GM20431 (cell line): ENCODE measurements around the gene IFI27L2.
"Not testable (repeated sequence)": the region's sequence is repeated elsewhere in the genome, so short reads cannot be mapped to it uniquely, and the experiment has no call there.

Experiments used
- in situ Hi-C: fragments of 300-500 bp; cut with MseI, MboI; formaldehyde crosslinking; loops from one replicate; pipeline ENCODE4 v1.15.0; 2020; ENCODE audit warnings: low sequenced_read_pairs; ENCODE audit not compliant: unreplicated experiment

Gene IFI27L2, protein sequence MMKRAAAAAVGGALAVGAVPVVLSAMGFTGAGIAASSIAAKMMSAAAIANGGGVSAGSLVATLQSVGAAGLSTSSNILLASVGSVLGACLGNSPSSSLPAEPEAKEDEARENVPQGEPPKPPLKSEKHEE

DNA sequence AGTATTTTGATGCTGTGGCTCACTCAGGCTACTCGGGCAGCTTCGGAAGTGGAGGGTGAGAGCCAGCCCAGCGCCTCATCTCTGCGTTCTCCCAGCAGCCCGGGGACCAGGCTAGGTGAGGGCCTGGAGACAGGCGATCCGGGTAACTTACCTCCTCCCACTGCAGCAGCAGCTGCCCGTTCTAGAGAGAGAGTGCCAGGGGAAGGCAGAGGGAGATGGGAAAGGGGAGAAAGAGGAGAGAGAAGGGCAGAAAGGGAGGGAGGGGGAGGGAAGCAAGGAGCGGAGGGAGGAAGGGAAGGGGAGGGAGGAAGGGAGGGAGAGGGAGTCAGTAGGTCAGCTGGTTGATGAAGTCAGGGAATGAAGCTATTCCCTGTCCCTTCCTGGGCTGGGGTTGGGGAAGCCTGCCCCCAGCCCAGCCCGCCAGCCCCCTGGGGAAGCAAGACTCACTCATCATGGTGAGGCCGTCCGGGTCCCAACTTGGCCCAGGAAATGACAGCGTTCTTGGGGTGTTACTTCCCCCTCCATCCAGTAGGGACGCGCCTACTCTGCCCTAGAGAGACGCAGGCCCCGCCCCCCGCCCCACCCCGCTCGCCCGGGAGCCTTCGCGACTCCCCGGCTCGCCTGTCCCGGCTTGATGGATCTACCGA lies at the start of gene IFI27L2:
IFI27L2 (minus strand) TSS at position 494 of the 647 bp plus-strand sequence; CDS start at position 454, 40 bp downstream.
- in situ Hi-C loops = no loop called here

DNA sequence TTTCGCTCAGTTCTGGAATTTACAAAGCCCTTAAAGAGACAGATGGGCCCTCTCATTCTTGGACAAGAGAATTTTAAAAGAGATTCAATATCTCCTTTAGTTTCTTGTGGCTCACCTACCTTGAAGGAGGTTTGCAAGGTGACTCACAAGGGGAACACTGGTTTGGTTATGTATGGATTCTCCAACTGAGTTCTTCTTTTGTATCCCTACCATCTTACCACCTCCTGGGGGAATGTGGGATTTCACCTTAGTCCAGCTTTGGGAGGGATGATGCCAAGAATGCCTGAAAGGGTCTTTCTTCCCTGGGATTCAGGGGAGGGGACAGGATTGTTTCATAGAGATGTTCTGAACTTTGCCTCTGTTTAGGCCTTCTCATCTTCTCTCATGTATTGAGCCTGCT lies 48.4 kb upstream of the IFI27L2 start:
- in situ Hi-C loops = no loop called here

DNA sequence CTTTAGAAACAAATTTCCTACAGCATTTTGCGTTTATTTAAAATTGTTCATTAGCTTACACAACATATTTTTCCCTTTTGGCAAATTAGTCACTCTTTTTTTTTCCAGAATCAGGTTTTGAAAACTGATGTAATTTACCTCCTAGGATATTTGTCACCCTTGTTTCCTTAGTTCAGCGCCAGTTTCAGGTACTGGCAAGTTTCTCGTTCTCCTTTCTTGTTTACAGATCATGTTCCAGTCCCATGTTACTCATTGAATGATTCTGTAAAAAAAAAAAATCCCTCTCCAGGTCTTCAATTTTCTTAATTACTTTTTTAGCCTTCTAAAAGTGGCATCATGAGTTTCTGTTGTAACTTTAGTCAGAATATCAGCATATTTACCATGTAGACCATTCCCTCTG lies 47.4 kb upstream of the IFI27L2 start:
- in situ Hi-C loops = no loop called here

DNA sequence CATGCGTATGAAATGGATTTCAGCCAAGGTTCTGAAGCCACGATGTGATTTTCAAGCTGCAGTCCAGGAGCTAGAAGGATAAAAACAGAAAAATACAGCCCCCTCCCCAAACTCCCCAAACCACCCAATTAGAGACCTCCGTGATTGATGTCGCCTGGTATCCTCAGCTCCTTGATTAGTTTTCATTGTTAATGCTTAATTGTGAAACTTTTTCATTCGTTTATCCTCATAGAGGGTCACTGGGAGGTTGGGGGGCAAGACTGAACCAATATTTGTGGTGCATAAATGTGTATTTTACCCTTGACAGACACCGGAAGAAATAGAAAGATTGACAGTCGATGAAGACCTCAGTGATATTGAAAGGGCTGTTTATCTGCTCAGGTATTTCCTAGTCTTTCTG lies 46.3 kb upstream of the IFI27L2 start:
- in situ Hi-C loops = no loop called here

DNA sequence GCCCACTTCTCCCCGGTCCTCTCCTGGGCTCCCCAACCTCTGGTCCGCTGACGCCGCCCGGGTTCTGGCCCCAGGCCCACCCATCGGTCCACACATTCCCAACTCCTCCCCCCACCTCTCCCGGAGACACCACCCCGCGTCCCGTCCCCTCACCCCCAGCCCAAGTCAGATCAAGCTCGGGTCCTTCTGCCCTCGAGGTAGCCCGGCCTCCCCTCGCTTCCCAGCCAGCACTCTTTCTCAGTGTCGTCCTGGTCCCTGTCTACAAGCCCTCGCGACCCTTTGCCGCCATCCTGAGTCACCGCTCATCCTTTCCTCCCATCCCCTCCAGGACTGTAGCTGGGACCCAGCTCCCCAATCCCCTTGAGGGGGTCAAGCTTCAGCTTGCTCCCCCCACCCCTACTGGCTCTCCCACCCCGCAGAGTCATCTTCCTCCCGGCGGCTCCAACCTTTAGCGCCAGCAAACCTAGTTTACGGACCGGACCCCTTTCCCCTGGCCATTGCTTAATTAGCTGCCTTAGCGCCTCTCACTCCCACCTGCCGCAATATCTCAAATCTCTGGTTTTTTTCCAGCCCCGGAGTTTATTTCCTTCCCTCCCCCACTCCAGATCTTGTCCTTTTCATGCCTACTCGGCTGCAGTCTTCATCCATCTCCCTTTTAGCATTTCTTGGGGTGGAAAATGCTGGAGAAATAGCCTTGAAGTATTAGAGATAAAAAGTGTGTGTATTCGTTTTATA lies 45.8 kb upstream of the IFI27L2 start:
- in situ Hi-C loops = no loop called here

DNA sequence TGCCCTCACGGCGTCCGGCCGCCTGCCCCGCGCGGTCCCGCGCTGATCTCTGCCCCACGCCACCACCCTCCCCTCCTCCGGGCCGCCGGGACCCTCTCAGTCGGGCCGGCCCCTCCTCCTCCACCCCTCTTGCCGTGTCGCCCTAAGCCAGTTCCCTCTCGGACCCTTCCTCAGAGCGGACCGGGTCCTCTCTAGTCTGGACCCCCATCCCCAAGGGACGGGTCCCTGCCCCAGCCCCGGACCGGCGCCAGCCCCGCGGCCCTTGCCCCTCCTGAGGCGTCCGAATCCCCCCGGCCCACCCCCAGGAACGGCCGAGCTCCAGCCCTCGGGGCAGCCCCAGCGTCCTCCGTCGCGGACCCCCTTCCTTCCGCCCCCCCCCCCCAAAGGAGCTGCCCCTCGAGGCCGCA lies 45.2 kb upstream of the IFI27L2 start:
- in situ Hi-C loops = no loop called here

DNA sequence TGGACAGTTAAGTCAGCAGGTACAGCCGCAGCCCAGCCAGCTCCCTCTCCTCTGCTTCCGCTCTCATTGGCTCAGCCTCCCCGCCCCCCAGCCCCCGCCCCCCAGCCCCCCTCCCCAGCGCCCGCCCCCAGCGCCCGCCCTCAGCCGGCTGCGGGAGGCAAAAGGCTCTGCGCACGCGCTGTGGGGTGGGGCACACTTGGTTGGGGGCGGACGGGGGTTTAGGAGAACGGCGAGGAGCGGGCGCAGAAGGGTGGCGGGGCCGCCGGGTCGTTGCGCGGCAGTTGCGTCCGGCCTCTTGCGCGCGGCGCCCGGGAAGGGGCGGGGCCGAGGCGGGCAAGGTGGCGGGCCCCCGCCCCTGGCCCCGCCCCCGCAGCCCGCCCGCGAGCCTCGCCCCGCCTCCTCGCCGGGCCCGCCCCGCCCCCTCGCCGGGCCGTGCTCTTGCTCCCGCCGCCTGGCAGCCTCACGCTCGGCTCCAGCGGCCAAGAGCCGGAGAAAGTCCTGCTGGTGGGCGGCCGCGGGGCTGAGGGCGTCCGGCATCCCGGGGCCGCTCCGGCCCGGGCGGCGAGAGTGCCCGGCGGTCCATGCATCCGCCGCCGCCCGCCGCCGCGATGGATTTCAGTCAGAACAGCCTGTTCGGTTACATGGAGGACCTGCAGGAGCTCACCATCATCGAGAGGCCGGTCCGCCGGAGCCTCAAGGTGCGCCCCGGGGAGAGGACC lies 44.6 kb upstream of the IFI27L2 start, which contains the start of gene PPP4R4:
PPP4R4 (plus strand) TSS at position 438 of the 719 bp plus-strand sequence; CDS start at position 582, 144 bp downstream.
- in situ Hi-C loops = no loop called here

DNA sequence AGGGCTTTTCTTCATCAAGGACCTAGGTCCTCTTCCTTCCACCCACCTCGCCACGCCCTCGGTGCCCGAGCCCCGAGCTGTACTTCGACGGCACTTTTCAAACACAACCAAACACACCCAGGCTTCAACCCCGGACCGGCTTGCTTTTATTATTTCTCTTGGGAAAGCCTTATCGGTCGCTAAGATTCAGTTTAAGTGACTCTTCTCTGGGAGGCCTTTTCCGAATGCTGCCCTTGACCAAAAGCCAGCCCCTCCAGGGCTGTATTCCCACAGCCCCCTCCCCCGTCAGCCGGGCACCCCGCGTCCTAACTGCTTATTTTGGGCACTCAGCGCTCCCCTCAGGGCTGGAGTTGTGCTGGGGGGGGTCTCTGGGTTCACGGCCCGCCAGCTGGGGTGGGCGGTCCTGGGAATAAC lies 44.1 kb upstream of the IFI27L2 start:
- in situ Hi-C loops = no loop called here

DNA sequence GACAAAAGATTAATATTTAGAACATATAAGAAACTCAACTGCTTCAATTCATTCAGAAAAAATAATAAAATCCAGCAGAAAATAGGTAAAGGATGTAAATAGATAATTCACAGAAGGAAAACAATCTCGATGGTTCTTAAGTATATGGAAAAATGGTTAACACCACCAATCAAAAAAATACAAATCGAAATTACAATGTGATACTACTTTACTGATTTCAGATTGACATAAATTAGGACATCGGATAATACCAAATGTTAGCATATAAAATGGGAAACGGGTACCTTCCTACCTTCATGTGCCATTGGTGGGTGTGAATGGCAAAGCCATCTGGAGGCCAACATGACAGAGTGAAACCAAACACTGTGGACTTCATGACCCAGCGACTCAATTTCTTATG lies 43.1 kb upstream of the IFI27L2 start:
- in situ Hi-C loops = no loop called here

DNA sequence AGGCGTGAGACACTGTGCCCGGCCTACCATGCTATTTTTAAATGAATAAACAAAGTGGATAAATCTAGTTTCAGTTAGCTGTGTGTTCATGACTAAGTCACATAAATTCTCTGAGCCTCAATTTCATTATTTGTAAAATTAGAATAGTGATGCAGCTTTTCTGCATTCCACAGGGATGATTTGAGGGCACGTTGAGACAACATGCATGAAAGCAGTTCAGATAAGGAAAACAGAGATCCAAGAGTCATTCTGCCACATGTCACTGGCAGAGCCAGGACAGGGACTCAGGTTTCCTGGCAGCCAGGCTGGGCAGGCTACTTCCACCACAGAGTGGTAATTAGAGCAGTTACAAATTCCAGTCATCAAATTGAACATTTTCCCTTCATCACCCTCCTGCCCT lies 41.8 kb upstream of the IFI27L2 start:
- in situ Hi-C loops = no loop called here

DNA sequence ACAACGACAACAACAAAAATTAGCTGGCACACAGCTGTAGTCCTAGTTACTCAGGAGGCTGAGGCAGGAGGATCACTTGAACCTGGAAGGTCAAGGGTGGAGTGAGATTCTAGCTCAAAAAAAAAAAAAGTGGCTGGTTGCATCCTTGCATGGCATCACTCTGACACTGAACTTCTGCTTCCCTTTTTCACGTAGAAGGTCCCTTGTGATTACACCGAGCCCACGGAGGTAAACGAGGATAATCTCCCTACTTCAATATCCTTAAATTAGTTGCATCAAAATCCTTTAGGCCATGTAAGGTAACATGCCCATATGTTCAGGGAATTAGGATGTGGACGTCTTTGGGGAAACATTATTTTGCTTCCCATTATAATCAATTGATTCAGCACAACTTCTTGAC lies 40.7 kb upstream of the IFI27L2 start:
- in situ Hi-C loops = no loop called here

DNA sequence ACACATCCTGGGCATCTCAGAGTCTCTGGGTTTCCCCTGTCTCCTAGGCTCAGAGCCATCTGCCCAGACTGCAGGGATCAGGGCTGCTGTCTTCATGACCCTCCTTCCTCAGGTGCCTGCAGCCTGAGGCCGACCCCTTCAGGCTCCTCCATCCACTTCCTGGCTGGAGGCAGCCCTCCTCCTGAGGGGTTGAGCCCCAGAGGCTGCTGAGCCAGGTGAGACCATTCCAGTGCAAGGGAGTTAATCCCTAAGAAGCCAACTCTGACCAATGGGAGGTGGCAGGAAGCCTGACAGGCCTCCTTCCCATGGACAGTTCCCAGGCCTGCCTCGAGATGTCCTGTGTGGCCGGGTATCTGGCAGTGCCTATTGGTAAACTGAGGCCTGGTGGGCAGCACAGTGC lies 36.3 kb upstream of the IFI27L2 start:
- in situ Hi-C loops = no loop called here

DNA sequence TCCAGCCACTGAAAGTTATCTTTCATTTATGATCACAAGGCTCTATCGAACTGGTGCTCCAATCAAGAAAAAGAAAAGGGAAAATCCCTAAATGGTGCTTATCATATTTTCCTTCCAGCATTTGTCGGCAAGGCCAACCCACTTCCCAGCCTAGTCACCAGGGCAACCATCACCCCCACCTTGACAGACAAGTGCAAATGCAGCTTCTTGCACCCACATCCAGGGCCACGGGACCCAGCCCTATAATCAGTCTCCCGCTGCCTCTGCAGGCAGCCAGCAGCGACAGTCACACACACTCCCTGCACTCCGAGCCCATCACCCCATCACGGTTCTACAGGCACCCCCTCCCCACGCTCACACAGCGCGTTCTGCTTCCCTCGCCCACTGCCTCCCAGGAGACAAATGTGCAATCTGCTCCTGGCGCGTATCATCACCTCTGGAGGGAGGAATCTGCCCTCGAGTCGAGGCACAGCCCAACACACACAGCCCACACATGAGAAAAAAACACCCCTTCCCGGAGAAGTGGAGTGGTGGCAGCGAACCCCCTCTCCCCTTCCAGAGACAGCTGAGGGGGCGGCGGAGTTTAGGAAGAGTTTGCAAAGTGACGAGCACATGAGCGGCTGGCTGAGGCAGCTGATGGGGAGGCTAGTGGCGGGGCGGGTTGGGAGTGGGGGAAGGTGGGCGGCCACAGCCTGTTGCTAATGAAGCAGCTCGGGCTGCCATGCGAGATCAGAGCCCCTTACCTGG lies 35.5 kb upstream of the IFI27L2 start:
- in situ Hi-C loops = no loop called here

DNA sequence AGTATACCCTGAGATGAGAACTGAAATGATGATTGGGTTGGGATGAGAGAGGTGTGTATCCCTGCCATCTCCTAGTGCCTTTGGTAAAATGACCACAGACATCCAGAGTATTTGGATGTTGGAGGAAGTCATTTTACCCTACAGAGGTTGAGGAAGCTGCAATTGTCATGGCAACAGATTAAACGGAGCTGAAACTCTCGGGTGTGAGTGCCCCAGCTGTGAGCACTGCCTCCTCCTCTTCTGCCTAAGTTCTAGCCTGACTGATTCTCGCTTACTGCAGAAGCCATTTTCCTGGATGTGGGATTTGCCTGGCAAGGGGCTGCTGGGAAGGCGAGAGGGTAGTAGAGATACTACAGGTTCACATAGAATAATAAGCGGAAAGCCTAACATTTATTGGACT lies 34.4 kb upstream of the IFI27L2 start:
- in situ Hi-C loops = no loop called here

DNA sequence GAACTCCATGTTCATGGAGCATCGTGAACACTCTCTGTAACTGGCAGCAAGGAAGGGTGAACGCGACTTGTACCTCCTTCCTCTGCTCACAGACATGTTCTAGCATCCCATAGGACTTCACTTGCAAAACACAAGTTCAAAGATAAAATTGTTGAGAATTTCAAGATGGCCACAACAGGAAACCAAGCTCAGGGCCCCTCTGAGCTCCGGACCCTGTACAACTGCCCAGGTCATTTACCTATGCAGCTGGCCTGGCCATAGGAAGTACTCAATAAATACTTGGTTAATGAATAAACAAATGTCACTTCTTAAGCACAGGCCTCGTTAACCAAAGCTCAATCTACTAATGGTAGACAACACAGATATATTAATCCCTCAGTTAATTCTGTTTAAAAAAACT lies 33.1 kb upstream of the IFI27L2 start:
- in situ Hi-C loops = no loop called here

DNA sequence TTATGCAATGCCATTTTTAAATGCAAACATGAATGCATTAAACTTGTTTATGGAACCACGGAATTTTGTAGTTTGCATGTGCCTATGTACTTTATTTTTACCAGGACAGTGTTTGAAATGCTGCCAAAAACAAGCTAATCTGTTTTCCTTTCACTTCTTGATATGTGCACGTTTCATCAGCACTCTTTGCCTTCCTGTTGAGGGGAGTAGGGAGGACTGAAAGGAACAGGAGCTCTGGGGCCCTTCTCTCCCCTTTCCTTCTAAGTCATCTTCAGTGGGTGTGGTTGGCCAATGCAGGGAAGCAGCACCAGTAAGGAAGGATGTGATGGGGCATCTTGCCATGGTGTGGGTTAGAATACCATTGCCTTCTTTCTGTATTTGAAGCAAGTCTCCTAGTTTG lies 32.6 kb upstream of the IFI27L2 start:
- in situ Hi-C loops = no loop called here

DNA sequence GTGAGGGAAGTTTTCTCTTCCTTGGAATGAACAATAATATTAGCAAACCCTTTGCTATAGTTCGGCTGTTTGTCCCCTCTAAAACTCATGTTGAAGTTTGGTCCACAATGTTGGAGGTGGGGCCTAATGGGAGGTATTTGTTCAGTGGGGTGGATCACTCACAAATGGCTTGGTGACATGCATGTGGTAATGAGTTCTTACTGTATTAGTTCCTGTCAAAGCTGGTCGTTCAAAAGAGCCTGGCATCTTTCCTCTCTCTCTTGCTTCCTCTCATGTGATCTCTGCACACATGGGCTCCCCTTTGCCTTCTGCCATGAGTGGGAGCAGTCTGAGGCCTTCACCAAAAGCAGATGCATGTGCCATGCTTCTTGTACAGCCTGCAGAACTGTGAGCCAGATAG lies 31.7 kb upstream of the IFI27L2 start:
- in situ Hi-C loops = no loop called here

DNA sequence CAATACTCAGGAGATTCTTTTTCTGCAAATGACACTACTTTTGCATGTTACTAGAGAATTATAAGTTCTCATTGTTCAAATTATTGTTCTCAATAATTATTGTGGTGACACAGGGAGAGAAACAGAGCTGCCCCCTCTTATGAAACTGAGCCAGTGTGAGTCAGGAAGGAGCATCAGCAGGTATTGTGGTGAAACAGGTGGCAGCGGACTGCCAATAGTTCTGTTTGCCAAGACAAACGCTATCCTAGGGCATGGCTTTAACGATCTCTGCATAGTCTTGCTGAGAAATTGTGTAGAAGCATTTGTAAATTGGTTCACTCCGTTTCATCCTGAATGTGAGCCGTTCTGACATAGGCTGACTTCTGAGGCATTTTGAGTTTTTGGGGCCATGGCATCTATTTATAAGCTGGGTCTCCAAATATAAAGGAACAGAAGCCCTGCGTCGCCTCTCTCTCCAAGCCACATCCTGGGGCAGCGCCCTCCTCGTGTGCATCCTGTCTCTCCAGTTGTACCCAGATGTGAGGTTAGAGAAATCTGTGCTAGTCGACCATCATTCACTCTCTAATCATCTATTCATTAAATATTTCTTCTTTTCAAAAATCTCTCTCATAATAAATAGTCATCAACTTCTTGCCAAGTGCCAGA lies 29.0 kb upstream of the IFI27L2 start:
- in situ Hi-C loops = no loop called here

DNA sequence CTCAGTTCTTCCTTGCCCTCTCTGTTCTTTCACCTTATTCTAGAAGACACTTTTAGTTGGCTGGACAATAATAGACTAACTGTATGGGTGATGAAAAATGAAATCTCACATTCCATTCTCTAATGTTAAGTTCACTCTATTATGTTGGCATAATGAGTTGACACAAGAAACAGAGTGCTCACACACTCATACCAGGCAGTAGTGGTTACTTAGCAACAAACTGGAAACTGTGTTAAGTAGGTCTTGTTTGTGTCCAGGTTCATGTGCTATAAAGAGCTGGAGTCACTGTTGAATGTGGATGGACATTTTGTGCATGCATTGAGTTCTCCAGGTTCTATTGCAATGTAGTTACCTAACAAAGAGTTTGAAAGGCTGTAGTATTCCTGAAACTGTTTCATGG lies 27.8 kb upstream of the IFI27L2 start:
- in situ Hi-C loops = no loop called here

DNA sequence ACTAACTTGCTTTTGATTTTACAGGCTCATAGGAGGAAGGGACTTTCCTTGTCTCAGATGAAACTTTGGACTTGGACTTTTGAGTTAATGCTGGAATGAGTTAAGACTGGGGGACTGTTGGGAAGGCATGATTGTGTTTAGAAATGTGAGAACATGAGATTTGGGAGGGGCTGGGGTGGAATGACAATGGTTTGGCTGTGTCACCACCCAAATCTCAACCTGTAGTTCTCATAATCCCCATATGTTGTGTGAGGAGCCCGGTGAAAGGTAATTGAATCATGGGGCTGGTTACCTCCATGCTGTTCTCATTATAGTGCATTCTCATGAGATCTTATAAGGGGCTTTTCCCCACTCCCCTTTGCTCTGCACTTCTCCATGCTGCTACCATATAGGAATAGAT lies 26.7 kb upstream of the IFI27L2 start:
- in situ Hi-C loops = not testable (repeated sequence)
